ENCODE measurements around the gene XPO4.

The XPO4 gene

DNA sequence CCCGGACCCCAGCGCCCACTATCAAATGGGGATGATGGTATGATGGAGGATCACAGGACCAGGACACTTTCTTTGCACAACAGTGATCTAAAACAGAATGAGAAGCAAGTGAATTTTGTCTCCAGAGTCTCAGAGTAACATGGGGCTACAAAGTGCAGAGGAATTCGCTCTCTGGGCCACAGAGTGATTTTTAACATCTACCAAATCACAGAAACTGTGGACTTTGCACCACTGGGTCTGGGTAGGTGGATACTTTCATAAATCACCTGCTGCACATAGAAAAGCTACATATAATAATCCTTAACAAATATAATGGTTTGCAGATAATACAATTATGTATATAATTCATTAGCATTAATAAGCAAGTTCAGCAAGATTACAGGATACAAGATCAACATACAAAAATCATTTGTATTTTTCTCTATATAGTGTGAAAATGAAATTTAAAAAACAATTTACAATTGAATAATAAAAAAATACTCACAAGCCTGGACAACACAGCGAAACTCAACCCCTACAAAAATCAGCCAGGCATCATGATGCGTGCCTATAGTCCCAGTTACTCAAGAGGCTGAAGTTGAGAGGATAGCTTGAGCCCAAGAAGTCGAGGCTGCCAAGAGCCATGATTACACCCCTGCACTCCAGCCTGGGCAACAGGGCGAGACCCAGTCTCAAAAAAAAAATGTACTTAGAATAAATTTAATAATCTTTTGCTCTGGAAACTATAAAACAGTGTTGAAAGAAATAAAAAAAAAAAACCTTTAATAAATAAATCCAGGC lies 68.5 kb downstream of the XPO4 start:
- Histone ChIP-seq H3K27me3 (replicated peaks in 2 of 5; ENCODE audit: control insufficient read depth in 4 of 5, insufficient read depth in 5 of 5, low read length in 4 of 5) (no peaks in the 10 kb centered on the region), H3K36me3 (ENCODE audit: control insufficient read depth in 4 of 4, insufficient read depth in 4 of 4, low read length in 3 of 4) (peaks cover 1 to 40% (median 22%) of the 10 kb centered on the region in 4 experiments), H3K27ac (ENCODE audit: insufficient read depth in 1 of 2, low read depth in 1 of 2, low read length in 2 of 2, poor library complexity in 1 of 2, severe bottlenecking in 2 of 2) (no peak overlapping the region), H3K4me1 (ENCODE audit: control extremely low read depth in 1 of 4, control insufficient read depth in 4 of 4, insufficient read depth in 4 of 4, low read length in 3 of 4) (no peaks in the 10 kb centered on the region), H3K9me3 (ENCODE audit: control extremely low read depth in 1 of 5, control insufficient read depth in 4 of 5, insufficient read depth in 2 of 5, low read depth in 1 of 5, low read length in 4 of 5) (no peaks in the 10 kb centered on the region), H3K4me3 (ENCODE audit: control insufficient read depth in 1 of 7, extremely low read depth in 1 of 7, insufficient read depth in 4 of 7, low read depth in 2 of 7, low read length in 6 of 7) (no peak overlapping the region)
- POLR2A ChIA-PET, result interaction anchor here (0.6 kb wide), 1 partner anchor 155 kb away, joined by 3 read pairs; no protein-coding TSS in a partner anchor
- no peak for DNase-seq
- CTCF ChIA-PET, result interaction anchor here (0.8 to 3.3 kb wide), 6 partner anchors 14 to 341 kb away, joined by 3 to 41 read pairs (median 6); partner anchors contain the start of gene IL17D
- WGBS (ENCODE audit: insufficient coverage), result 100% methylated on average over 1 of the region's 7 CpGs

DNA sequence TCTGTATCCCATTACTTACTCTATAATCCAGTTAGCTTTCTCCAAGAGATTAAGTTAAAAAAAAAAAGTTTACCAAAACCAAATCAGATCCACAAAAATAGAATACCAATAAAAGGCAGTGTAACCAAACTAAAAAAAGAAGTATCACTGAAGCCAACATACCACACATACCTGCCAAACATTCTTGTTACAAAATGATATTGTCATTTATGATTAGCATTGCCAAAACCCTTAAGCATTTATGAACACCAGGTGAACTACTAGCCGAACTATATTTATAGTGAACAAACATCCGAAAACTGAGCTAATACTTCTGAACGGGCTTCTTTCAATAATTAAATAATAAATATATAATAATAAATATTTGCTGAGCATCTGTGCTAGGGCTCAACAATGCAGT lies 69.7 kb downstream of the XPO4 start:
- Histone ChIP-seq H3K9me3 (ENCODE audit: control extremely low read depth in 1 of 5, control insufficient read depth in 4 of 5, insufficient read depth in 2 of 5, low read depth in 1 of 5, low read length in 4 of 5) (no peaks in the 10 kb centered on the region), H3K27me3 (replicated peaks in 2 of 5; ENCODE audit: control insufficient read depth in 4 of 5, insufficient read depth in 5 of 5, low read length in 4 of 5) (no peaks in the 10 kb centered on the region), H3K36me3 (ENCODE audit: control insufficient read depth in 4 of 4, insufficient read depth in 4 of 4, low read length in 3 of 4) (peaks cover 0 to 33% (median 17%) of the 10 kb centered on the region in 4 experiments), H3K4me1 (ENCODE audit: control extremely low read depth in 1 of 4, control insufficient read depth in 4 of 4, insufficient read depth in 4 of 4, low read length in 3 of 4) (peaks cover 0 to 3% (median 0%) of the 10 kb centered on the region in 4 experiments), H3K27ac (ENCODE audit: insufficient read depth in 1 of 2, low read depth in 1 of 2, low read length in 2 of 2, poor library complexity in 1 of 2, severe bottlenecking in 2 of 2) (no peak overlapping the region), H3K4me3 (ENCODE audit: control insufficient read depth in 1 of 7, extremely low read depth in 1 of 7, insufficient read depth in 4 of 7, low read depth in 2 of 7, low read length in 6 of 7) (no peak overlapping the region)
- no CpG with 5 or more reads among the region's 3 CpGs for WGBS (ENCODE audit: insufficient coverage)
- ChIA-PET POLR2A (interaction anchor here (0.5 kb wide), 1 partner anchor 63 kb away, joined by 3 read pairs; no protein-coding TSS in a partner anchor), CTCF (interaction anchor here (0.7 to 3.3 kb wide), 6 partner anchors 8 to 339 kb away, joined by 3 to 41 read pairs (median 6); partner anchors contain the start of gene IL17D)
- no peak for DNase-seq

DNA sequence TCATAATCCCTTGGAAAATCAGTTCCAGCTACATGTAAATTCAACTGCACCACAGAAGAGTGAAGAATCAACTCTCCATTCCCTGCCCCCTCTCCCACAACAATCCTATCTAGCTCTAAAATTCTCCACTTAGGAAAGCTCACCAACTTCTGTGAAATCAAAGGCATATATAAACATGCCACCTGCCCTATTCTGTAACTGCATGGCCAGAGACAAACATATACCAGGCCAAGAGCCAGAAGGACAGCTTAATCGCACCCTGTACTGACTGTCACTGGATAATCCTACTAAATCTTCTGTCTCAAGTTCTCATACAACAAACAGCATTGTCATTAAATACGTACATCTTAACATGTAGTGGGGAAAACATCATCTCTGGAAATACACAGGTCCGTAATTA lies 70.6 kb downstream of the XPO4 start:
- CTCF ChIA-PET, result interaction anchor here (1.0 to 3.3 kb wide), 5 partner anchors 9 to 338 kb away, joined by 3 to 41 read pairs (median 9); no protein-coding TSS in a partner anchor
- H3K36me3 ChIP-seq (ENCODE audit: control insufficient read depth in 4 of 4, insufficient read depth in 4 of 4, low read length in 3 of 4), result peaks cover 0 to 27% (median 13%) of the 10 kb centered on the region in 4 experiments
- H3K27me3 ChIP-seq (replicated peaks in 2 of 5; ENCODE audit: control insufficient read depth in 4 of 5, insufficient read depth in 5 of 5, low read length in 4 of 5), result no peaks in the 10 kb centered on the region
- H3K4me1 ChIP-seq (ENCODE audit: control extremely low read depth in 1 of 4, control insufficient read depth in 4 of 4, insufficient read depth in 4 of 4, low read length in 3 of 4), result peaks cover 0 to 3% (median 0%) of the 10 kb centered on the region in 4 experiments
- H3K4me3 ChIP-seq (ENCODE audit: control insufficient read depth in 1 of 7, extremely low read depth in 1 of 7, insufficient read depth in 4 of 7, low read depth in 2 of 7, low read length in 6 of 7), result no peak overlapping the region
- POLR2A ChIA-PET, result no interaction called here
- no peak for DNase-seq
- 100% methylated on average over 2 of the region's 3 CpGs for WGBS (ENCODE audit: insufficient coverage)
- H3K9me3 ChIP-seq (ENCODE audit: control extremely low read depth in 1 of 5, control insufficient read depth in 4 of 5, insufficient read depth in 2 of 5, low read depth in 1 of 5, low read length in 4 of 5), result no peaks in the 10 kb centered on the region
- no peak overlapping the region for H3K27ac ChIP-seq (ENCODE audit: insufficient read depth in 1 of 2, low read depth in 1 of 2, low read length in 2 of 2, poor library complexity in 1 of 2, severe bottlenecking in 2 of 2)

DNA sequence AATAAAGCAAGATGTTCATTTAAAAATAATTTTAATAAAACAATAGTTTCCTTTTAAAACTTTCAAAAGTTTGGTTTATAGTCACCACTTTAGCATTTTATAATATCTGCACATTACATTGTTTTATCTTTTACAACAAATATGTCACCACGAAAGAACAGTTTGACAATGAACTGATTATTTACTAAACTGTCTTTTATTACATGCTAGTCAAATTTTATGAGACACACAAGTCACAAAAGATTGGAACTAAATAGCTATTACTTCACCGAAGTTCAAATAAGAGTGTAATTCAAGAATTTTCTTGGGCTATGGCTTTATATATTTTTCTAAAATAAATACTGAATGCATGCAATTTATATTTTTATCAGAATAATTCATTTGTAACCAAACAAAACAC lies 71.3 kb downstream of the XPO4 start:
- ChIA-PET CTCF (interaction anchor here (1.0 to 3.3 kb wide), 4 partner anchors 9 to 338 kb away, joined by 3 to 41 read pairs (median 8); no protein-coding TSS in a partner anchor), POLR2A (no interaction called here)
- Histone ChIP-seq H3K4me1 (ENCODE audit: control extremely low read depth in 1 of 4, control insufficient read depth in 4 of 4, insufficient read depth in 4 of 4, low read length in 3 of 4) (peaks cover 0 to 3% (median 0%) of the 10 kb centered on the region in 4 experiments), H3K4me3 (ENCODE audit: control insufficient read depth in 1 of 7, extremely low read depth in 1 of 7, insufficient read depth in 4 of 7, low read depth in 2 of 7, low read length in 6 of 7) (no peak overlapping the region), H3K27me3 (replicated peaks in 2 of 5; ENCODE audit: control insufficient read depth in 4 of 5, insufficient read depth in 5 of 5, low read length in 4 of 5) (no peaks in the 10 kb centered on the region), H3K36me3 (ENCODE audit: control insufficient read depth in 4 of 4, insufficient read depth in 4 of 4, low read length in 3 of 4) (peaks cover 0 to 26% (median 11%) of the 10 kb centered on the region in 4 experiments), H3K27ac (ENCODE audit: insufficient read depth in 1 of 2, low read depth in 1 of 2, low read length in 2 of 2, poor library complexity in 1 of 2, severe bottlenecking in 2 of 2) (no peak overlapping the region), H3K9me3 (ENCODE audit: control extremely low read depth in 1 of 5, control insufficient read depth in 4 of 5, insufficient read depth in 2 of 5, low read depth in 1 of 5, low read length in 4 of 5) (no peaks in the 10 kb centered on the region)
- DNase-seq, result no peak
- no CpG with 5 or more reads among the region's 2 CpGs for WGBS (ENCODE audit: insufficient coverage)

DNA sequence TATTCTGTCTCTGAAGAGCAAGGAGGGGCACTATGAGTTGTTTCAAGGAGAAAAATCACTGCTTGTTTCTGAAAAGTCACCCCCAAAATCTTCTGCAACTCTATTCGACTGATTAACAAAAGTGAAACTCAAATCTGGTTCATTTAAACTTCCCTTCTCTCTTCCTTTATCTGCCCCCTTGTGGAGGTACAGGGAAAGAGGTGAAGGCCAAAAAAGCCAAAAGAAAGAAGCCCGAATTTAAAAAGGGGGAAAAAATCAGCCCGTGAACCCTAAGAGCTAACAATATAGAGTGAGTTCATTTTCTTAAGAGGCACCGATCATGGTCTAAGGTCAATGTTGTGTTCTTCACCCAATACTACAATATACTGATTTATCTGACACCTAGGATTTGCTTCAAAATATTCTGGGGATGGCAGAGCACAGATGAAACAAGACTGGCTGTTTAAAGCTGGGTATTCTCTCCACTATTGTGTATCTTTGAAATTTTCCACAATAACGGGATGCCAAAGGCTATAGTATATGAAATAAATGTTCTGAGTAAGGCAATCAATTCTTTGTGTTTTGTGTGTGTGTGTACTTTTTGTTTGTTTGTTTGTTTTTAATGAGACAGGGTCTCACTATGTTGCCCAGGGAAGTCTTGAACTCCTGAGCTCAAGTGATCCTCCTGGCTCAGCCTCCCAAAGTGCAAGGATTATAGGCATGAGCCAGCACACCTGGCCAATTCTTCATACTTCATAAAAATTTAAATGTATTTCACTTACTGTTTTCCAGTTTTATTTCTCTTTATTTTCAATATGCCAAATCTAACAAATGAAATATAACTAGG lies 73.8 kb downstream of the XPO4 start:
- WGBS (ENCODE audit: insufficient coverage), result 60% methylated on average over 1 of the region's 5 CpGs
- H3K27ac ChIP-seq (ENCODE audit: insufficient read depth in 1 of 2, low read depth in 1 of 2, low read length in 2 of 2, poor library complexity in 1 of 2, severe bottlenecking in 2 of 2), result no peak overlapping the region
- DNase-seq, result peak; percentile 64 to 81 (median 79)
- peaks cover 0 to 23% (median 4%) of the 10 kb centered on the region in 4 experiments for H3K36me3 ChIP-seq (ENCODE audit: control insufficient read depth in 4 of 4, insufficient read depth in 4 of 4, low read length in 3 of 4)
- peaks cover 0 to 5% (median 0%) of the 10 kb centered on the region in 4 experiments for H3K4me1 ChIP-seq (ENCODE audit: control extremely low read depth in 1 of 4, control insufficient read depth in 4 of 4, insufficient read depth in 4 of 4, low read length in 3 of 4)
- CTCF ChIA-PET, result interaction anchor here (0.6 to 6.8 kb wide), 35 partner anchors 8 to 647 kb away, joined by 3 to 108 read pairs (median 4); no protein-coding TSS in a partner anchor
- H3K9me3 ChIP-seq (ENCODE audit: control extremely low read depth in 1 of 5, control insufficient read depth in 4 of 5, insufficient read depth in 2 of 5, low read depth in 1 of 5, low read length in 4 of 5), result no peaks in the 10 kb centered on the region
- POLR2A ChIA-PET, result interaction anchor here (0.9 kb wide), 1 partner anchor 119 kb away, joined by 3 read pairs; no protein-coding TSS in a partner anchor
- peak overlapping the region in 2 of 7 experiments; percentile 56 for H3K4me3 ChIP-seq (ENCODE audit: control insufficient read depth in 1 of 7, extremely low read depth in 1 of 7, insufficient read depth in 4 of 7, low read depth in 2 of 7, low read length in 6 of 7)
- H3K27me3 ChIP-seq (replicated peaks in 2 of 5; ENCODE audit: control insufficient read depth in 4 of 5, insufficient read depth in 5 of 5, low read length in 4 of 5), result no peaks in the 10 kb centered on the region

DNA sequence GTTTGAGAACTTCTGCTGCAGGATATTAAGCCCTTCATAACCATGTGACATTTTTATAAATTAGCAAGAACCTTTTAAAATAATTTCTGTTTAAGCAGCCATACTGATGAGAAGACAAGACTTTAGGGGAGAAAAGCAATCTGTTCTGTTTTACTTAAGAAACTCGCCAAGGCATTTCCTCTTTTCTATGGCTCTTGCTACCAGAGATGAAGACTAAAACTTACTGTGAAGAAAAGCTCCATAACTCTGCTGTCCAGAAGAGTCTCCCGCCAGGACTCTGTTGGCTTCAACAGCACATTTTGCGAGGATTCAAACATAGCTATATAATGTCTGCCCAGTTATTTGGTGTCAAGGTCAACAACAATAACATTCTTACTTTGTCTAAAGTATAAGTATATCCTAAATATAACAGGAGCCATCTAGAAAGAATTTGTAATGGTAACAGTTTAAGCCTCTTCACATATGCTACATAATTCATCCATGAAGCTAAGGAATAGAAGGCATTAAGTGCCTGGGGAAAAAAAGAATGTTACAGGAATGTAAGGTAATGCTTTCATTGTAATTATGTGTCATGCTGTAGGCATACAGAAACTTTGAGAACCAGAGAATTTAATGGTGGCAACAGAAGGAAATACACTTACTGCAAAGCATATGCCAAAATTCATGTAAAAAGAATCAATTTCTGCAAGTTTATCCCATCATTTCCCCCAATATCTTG lies 75.5 kb downstream of the XPO4 start:
- Histone ChIP-seq H3K9me3 (ENCODE audit: control extremely low read depth in 1 of 5, control insufficient read depth in 4 of 5, insufficient read depth in 2 of 5, low read depth in 1 of 5, low read length in 4 of 5) (no peaks in the 10 kb centered on the region), H3K27ac (ENCODE audit: insufficient read depth in 1 of 2, low read depth in 1 of 2, low read length in 2 of 2, poor library complexity in 1 of 2, severe bottlenecking in 2 of 2) (no peak overlapping the region), H3K27me3 (replicated peaks in 2 of 5; ENCODE audit: control insufficient read depth in 4 of 5, insufficient read depth in 5 of 5, low read length in 4 of 5) (no peaks in the 10 kb centered on the region), H3K4me3 (ENCODE audit: control insufficient read depth in 1 of 7, extremely low read depth in 1 of 7, insufficient read depth in 4 of 7, low read depth in 2 of 7, low read length in 6 of 7) (no peak overlapping the region), H3K4me1 (ENCODE audit: control extremely low read depth in 1 of 4, control insufficient read depth in 4 of 4, insufficient read depth in 4 of 4, low read length in 3 of 4) (peaks cover 0 to 5% (median 0%) of the 10 kb centered on the region in 4 experiments), H3K36me3 (ENCODE audit: control insufficient read depth in 4 of 4, insufficient read depth in 4 of 4, low read length in 3 of 4) (peaks cover 0 to 15% (median 2%) of the 10 kb centered on the region in 4 experiments)
- CTCF ChIA-PET, result interaction anchor here (0.7 to 6.8 kb wide), 8 partner anchors 10 to 335 kb away, joined by 3 to 108 read pairs (median 6); no protein-coding TSS in a partner anchor
- POLR2A ChIA-PET, result no interaction called here
- DNase-seq, result peak in 1 of 3 donors; percentile 11
- 77% methylated on average over 3 of the region's 3 CpGs for WGBS (ENCODE audit: insufficient coverage)
